ENCODE data around the gene DAZAP1. TPM values are rescaled to one million over a fixed set of nuclear protein-coding genes. Genes with fewer than 3 reads are reported as not detected.
"Not testable (repeated sequence)": the region's sequence is repeated elsewhere in the genome, so short reads cannot be mapped to it uniquely, and the experiment has no call there.

The DAZAP1 gene
- total RNA-seq, 1 experiment from 2014 or later, result 229 TPM

DNA sequence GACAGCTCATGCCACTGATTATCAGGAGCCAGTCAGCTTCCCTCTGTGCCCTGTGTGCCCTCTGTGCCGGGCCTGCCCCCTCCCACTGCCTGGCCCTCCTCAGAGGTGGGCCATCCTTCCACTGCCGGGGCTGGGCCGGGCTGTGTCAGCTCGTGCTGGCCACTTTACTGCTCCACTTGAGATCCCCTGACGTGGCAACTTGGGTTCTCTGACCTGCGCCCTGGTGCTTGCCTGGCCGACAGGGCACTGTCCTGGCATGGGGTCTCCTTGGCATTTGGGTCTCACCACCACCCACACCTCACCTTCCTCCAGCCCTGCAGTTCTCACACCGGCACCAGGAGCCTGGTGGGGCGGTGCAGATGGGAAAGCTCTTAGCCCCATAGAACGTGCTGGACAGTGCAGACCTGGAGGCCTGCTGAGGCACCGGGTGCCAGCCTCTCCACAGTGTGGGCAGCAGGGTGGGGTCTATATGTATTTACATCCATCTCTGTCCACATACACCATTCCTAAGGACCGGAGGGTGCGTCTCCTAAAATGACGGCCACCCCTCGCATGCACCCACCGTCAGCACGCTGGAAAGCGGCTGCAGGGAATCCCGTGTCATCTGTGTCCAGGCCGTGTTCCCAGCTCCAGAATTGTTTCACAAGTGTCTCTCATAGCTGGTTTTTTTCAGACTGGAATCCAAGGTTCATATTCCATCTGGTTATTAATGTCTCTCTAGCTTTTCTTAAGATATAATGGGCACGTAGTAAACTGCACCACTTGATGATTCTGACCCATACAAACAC, 11.8 kb downstream of the DAZAP1 start:
- CTCF ChIA-PET, result no interaction called here
- H3K4me3 ChIP-seq (ENCODE audit: low read depth, low read length, poor library complexity, severe bottlenecking), result no peak overlapping the region
- no peaks in the 10 kb centered on the region for H3K9me3 ChIP-seq (ENCODE audit: low read depth, low read length, poor library complexity, severe bottlenecking)
- TF ChIP-seq EZH2 (IDR thresholded peaks at IDR 0.05; ENCODE audit: borderline replicate concordance, low read depth, low read length, poor library complexity, severe bottlenecking), result no peak
- TF ChIP-seq, protein P1, sequence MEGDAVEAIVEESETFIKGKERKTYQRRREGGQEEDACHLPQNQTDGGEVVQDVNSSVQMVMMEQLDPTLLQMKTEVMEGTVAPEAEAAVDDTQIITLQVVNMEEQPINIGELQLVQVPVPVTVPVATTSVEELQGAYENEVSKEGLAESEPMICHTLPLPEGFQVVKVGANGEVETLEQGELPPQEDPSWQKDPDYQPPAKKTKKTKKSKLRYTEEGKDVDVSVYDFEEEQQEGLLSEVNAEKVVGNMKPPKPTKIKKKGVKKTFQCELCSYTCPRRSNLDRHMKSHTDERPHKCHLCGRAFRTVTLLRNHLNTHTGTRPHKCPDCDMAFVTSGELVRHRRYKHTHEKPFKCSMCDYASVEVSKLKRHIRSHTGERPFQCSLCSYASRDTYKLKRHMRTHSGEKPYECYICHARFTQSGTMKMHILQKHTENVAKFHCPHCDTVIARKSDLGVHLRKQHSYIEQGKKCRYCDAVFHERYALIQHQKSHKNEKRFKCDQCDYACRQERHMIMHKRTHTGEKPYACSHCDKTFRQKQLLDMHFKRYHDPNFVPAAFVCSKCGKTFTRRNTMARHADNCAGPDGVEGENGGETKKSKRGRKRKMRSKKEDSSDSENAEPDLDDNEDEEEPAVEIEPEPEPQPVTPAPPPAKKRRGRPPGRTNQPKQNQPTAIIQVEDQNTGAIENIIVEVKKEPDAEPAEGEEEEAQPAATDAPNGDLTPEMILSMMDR (conservative IDR thresholded peaks at IDR 0.05; ENCODE audit: low read depth, low read length), result no peak
- intact Hi-C loops (cut with micrococcal nuclease; ENCODE audit: unreplicated experiment), result no loop called here
- peaks cover 69% of the 10 kb centered on the region for H3K36me3 ChIP-seq (ENCODE audit: insufficient read depth, low read length, poor library complexity, severe bottlenecking)
- DNase-seq (ENCODE audit: low spot score), result no peak
- peaks cover 24% of the 10 kb centered on the region for H3K4me1 ChIP-seq (ENCODE audit: insufficient read depth, low read length, poor library complexity, severe bottlenecking)
- no TSS peak for BruUV-seq (replicated peaks)
- H3K27ac ChIP-seq (ENCODE audit: low read depth, low read length, poor library complexity, severe bottlenecking), result no peak overlapping the region
- POLR2A ChIA-PET (ENCODE audit: low non-redundant PET), result no interaction called here
- no peaks in the 10 kb centered on the region for H3K27me3 ChIP-seq (replicated peaks; ENCODE audit: insufficient read depth, low read depth, low read length, poor library complexity)

DNA sequence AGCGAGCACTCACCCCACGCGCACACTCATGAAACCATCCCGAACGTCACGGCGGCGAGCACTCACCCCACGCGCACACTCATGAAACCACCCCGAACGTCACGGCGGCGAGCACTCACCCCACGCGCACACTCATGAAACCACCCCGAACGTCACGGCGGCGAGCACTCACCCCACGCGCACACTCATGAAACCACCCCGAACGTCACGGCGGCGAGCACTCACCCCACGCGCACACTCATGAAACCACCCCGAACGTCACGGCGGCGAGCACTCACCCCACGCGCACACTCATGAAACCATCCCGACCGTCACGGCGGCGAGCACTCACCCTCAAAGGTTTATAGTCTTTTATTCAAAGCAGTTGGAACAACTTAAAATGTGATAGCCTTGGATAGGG, 12.7 kb downstream of the DAZAP1 start:
- peaks cover 20% of the 10 kb centered on the region for H3K4me1 ChIP-seq (ENCODE audit: insufficient read depth, low read length, poor library complexity, severe bottlenecking)
- H3K27me3 ChIP-seq (replicated peaks; ENCODE audit: insufficient read depth, low read depth, low read length, poor library complexity); H3K4me3 ChIP-seq (ENCODE audit: low read depth, low read length, poor library complexity, severe bottlenecking); H3K27ac ChIP-seq (ENCODE audit: low read depth, low read length, poor library complexity, severe bottlenecking); DNase-seq (ENCODE audit: low spot score); H3K9me3 ChIP-seq (ENCODE audit: low read depth, low read length, poor library complexity, severe bottlenecking); CTCF ChIA-PET; BruUV-seq (replicated peaks); intact Hi-C loops (cut with micrococcal nuclease; ENCODE audit: unreplicated experiment): not testable (repeated sequence)
- POLR2A ChIA-PET (ENCODE audit: low non-redundant PET), result interaction anchor here (0.6 kb wide), 1 partner anchor 221 kb away, joined by 5 read pairs; no protein-coding TSS in a partner anchor
- H3K36me3 ChIP-seq (ENCODE audit: insufficient read depth, low read length, poor library complexity, severe bottlenecking), result peaks cover 77% of the 10 kb centered on the region

DNA sequence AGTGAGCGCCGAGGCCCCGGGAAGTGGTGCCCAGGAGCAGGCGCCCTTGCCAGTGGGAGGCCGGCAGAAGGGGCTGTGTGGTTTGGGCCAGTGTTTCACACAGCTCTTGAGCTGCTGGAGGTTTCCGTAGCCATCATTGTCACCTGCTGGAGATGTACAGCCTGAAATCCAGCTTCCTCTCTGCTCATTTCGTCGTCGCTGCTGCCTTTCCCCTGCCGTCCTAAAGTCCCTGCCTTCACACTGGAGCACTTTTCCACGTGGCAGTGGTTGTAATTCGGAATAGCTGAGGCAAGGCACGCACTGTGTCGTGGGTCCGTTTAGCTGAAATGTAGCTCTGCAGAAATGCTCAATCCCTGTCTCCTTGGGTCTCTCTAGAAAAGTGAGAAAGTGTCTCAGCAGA, 13.2 kb downstream of the DAZAP1 start:
- intact Hi-C loops (cut with micrococcal nuclease; ENCODE audit: unreplicated experiment), result no loop called here
- BruUV-seq (replicated peaks), result no TSS peak
- Histone ChIP-seq H3K27me3 (replicated peaks; ENCODE audit: insufficient read depth, low read depth, low read length, poor library complexity) (no peaks in the 10 kb centered on the region), H3K4me3 (ENCODE audit: low read depth, low read length, poor library complexity, severe bottlenecking) (no peak overlapping the region), H3K36me3 (ENCODE audit: insufficient read depth, low read length, poor library complexity, severe bottlenecking) (peaks cover 82% of the 10 kb centered on the region), H3K9me3 (ENCODE audit: low read depth, low read length, poor library complexity, severe bottlenecking) (no peaks in the 10 kb centered on the region), H3K4me1 (ENCODE audit: insufficient read depth, low read length, poor library complexity, severe bottlenecking) (peaks cover 16% of the 10 kb centered on the region), H3K27ac (ENCODE audit: low read depth, low read length, poor library complexity, severe bottlenecking) (no peak overlapping the region)
- POLR2A ChIA-PET (ENCODE audit: low non-redundant PET), result interaction anchor here (0.6 kb wide), 1 partner anchor 221 kb away, joined by 5 read pairs; no protein-coding TSS in a partner anchor
- CTCF ChIA-PET, result no interaction called here
- TF ChIP-seq EZH2 (IDR thresholded peaks at IDR 0.05; ENCODE audit: borderline replicate concordance, low read depth, low read length, poor library complexity, severe bottlenecking), result no peak
- TF ChIP-seq, protein P1 (conservative IDR thresholded peaks at IDR 0.05; ENCODE audit: low read depth, low read length), result no peak
- no peak for DNase-seq (ENCODE audit: low spot score)
